ENCODE measurements around the gene ZSWIM9.
"Not testable (repeated sequence)": the region's sequence is repeated elsewhere in the genome, so short reads cannot be mapped to it uniquely, and the experiment has no call there.

Gene ZSWIM9

GRCh38 chr19:48239582-48240141, 69.2 kb downstream of the ZSWIM9 start:
- no peak for DNase-seq (ENCODE audit: low read depth, low spot score)
- H3K36me3 ChIP-seq (ENCODE audit: insufficient read depth, low read length), result peaks cover 16% of the 10 kb centered on the region; the same call in 1 of the 2 replicates

GRCh38 chr19:48241771-48242170, 71.3 kb downstream of the ZSWIM9 start:
- not testable (repeated sequence) for H3K27ac ChIP-seq; H3K4me3 ChIP-seq; DNase-seq (ENCODE audit: low read depth, low spot score); H3K9me3 ChIP-seq (ENCODE audit: low read depth, low read length); H3K9ac ChIP-seq (ENCODE audit: insufficient read length)
- peaks cover 24% of the 10 kb centered on the region for H3K36me3 ChIP-seq (ENCODE audit: insufficient read depth, low read length)

More at GRCh38 chr19:48239582-48240141, 69.2 kb downstream of the ZSWIM9 start:
- no peak for TF ChIP-seq FOXP2 (optimal IDR thresholded peaks at IDR 0.05; ENCODE audit: control extremely low read depth, extremely low read length, insufficient read depth)
- TF ChIP-seq EZH2 (IDR thresholded peaks at IDR 0.05), result no peak
- no peak for TF ChIP-seq POLR2AphosphoS5 (IDR thresholded peaks at IDR 0.05; ENCODE audit: borderline replicate concordance, low read depth, low read length)
- H3K27ac ChIP-seq, result no peak overlapping the region
- no peak overlapping the region for H3K9ac ChIP-seq (ENCODE audit: insufficient read length)
- no peak overlapping the region for H3K4me3 ChIP-seq
- no peaks in the 10 kb centered on the region for H3K9me3 ChIP-seq (ENCODE audit: low read depth, low read length)

GRCh38 chr19:48244281-48244680, 73.8 kb downstream of the ZSWIM9 start:
- peaks cover 30% of the 10 kb centered on the region for H3K36me3 ChIP-seq (ENCODE audit: insufficient read depth, low read length)
- peak overlapping the region; percentile 46 for H3K9ac ChIP-seq (ENCODE audit: insufficient read length)
- H3K4me3 ChIP-seq, result peak overlapping the region; percentile 48
- H3K27ac ChIP-seq, result peak overlapping the region; percentile 92
- no peaks in the 10 kb centered on the region for H3K9me3 ChIP-seq (ENCODE audit: low read depth, low read length)
- peak; percentile 37 for DNase-seq (ENCODE audit: low read depth, low spot score)
- TF ChIP-seq POLR2AphosphoS5 (IDR thresholded peaks at IDR 0.05; ENCODE audit: borderline replicate concordance, low read depth, low read length), result no peak
- TF ChIP-seq EZH2 (IDR thresholded peaks at IDR 0.05), result no peak
- no peak for TF ChIP-seq FOXP2 (optimal IDR thresholded peaks at IDR 0.05; ENCODE audit: control extremely low read depth, extremely low read length, insufficient read depth)

- no peak for DNase-seq (ENCODE audit: low read depth, low spot score)
- no peak overlapping the region for H3K4me3 ChIP-seq
- no peak for TF ChIP-seq EZH2 (IDR thresholded peaks at IDR 0.05)
- no peaks in the 10 kb centered on the region for H3K9me3 ChIP-seq (ENCODE audit: low read depth, low read length)
- H3K27ac ChIP-seq, result no peak overlapping the region
- H3K9ac ChIP-seq (ENCODE audit: insufficient read length), result no peak overlapping the region
- peaks cover 28% of the 10 kb centered on the region for H3K36me3 ChIP-seq (ENCODE audit: insufficient read depth, low read length)
These were observed 75.6 kb downstream of the ZSWIM9 start for GRCh38 chr19:48246101-48246500.

- Histone ChIP-seq H3K9me3 (ENCODE audit: low read depth, low read length) (no peaks in the 10 kb centered on the region), H3K27ac (no peak overlapping the region), H3K9ac (ENCODE audit: insufficient read length) (no peak overlapping the region), H3K36me3 (ENCODE audit: insufficient read depth, low read length) (peaks cover 28% of the 10 kb centered on the region), H3K4me3 (no peak overlapping the region)
- no peak for TF ChIP-seq FOXP2 (optimal IDR thresholded peaks at IDR 0.05; ENCODE audit: control extremely low read depth, extremely low read length, insufficient read depth)
- TF ChIP-seq POLR2AphosphoS5 (IDR thresholded peaks at IDR 0.05; ENCODE audit: borderline replicate concordance, low read depth, low read length), result no peak
- TF ChIP-seq EZH2 (IDR thresholded peaks at IDR 0.05), result no peak
- DNase-seq (ENCODE audit: low read depth, low spot score), result no peak
These were observed 76.7 kb downstream of the ZSWIM9 start for GRCh38 chr19:48247212-48247611.
